HG03039 (cell line): Measurements from ENCODE around the gene QDPR.

ENCODE experiments used
- ATAC-seq: cut with Tn5 transposase; IDR thresholded peaks from one replicate; pipeline ENCODE4 v1.9.1; 2021; ENCODE audit warnings: mild to moderate bottlenecking, moderate library complexity; ENCODE audit not compliant: unreplicated experiment

Gene QDPR

DNA sequence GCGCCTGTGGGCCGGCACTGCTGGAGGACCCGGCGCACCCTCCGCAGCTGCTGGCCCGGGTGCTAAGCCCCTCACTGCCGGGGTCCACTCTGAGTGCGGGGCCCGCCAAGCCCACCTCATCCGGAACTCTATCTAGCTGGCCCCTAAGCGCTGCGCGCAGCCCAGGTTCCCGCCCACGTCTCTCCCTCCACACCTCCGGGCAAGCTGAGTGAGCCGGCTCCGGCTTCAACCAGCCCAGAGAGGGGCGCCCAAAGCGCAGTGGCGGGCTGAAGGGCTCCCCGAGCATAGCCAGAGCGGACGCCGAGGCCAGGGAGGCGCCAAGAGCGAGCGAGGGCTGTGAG is 75.2 kb downstream of the QDPR start:
- ATAC-seq: no peak
